ENCODE data around the gene CIB4. TPM values are rescaled to one million over a fixed set of nuclear protein-coding genes. Genes with fewer than 3 reads are reported as not detected.

CIB4 gene
- polyA plus RNA-seq, 6 donors from 2014 or later: not detected

DNA sequence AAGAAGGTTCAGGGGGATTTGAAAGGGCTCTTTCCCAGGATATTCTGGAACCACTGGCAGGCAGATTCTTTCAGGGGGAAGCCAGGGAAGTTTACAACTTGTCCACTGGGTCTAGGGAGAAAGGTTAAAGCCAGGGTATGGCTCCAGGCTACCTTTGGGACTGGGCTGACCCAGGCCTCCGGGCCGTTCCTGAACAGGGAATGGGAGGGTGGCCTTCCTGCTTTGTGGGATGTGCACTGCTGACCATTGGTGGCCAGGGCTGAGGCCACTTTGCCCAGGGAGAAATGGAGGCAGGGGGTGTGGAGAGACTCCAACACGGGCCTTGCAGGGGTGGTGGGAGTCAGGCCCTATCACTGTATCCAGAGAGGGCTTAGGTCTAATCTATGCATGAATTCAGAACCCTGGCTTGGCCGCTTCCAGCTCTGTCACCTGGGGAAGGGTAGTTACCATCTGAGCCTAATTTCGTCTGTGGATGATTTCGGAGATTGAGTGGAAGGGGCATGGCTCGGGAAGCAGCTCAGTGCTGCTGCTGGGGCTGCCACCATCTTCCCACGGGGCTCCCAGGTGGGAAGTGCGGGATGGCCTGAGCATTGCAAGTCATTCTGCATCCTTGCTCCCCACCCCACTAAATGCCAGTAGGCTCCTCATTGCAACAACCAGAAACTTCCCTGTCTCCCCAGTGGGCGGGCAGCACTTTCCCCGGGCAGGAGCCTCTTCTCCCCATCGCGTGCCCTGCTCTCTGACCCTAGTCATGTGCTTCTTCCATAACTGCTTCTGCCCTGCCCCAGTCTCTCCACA lies 106.1 kb downstream of the CIB4 start:
- H3K9me3 Mint-ChIP-seq: no peaks in the 10 kb centered on the region
- H3K27ac Mint-ChIP-seq: no peak overlapping the region
- no peaks in the 10 kb centered on the region for H3K4me1 Mint-ChIP-seq
- peaks cover 0 to 27% (median 13%) of the 10 kb centered on the region in 3 donors for H3K27me3 Mint-ChIP-seq
- peak overlapping the region in 1 of 8 donors; percentile 37 for H3K4me3 Mint-ChIP-seq
- no peak for DNase-seq
- H3K36me3 Mint-ChIP-seq: no peaks in the 10 kb centered on the region
- no peak for ATAC-seq (ENCODE audit: low read depth in 2 of 2)

DNA sequence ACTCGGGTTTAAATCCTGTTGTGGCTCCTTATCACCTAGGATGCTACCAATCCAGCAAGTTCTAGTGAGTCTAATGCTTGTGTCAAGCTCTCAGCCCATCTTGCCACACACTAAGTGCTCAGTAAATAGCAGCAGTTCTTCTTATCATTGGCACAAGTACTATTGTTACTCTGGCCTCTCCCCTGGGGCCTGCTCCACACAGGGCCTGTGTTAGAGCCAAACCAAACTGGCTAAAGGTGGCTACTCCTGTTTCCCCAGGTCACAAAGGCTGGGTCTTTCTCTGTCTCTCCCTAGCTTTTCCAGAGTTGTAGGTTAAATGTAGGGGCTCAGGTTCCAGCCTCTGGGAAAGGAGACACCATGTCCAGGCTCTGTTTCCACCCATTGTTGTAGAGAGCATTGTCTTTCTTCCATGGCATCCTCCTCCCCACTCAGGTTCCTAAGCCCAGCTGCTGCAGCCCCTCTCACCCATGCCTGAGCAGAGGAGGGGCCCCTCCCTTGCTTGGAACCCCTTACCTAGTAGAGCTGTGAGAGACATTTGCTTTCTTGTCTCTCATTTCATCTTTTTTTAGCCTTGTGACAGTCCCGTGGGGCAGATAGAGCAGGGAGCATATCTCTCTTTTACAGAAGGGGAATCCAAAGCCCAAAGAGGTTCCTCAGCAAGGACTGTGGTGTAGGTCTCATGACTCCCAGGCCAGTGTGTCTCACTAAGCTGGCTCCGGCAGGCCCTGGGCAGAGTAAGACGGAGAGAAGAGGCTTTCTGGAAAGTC lies 106.9 kb downstream of the CIB4 start:
- H3K4me3 Mint-ChIP-seq: peak overlapping the region in 1 of 8 donors; percentile 37
- DNase-seq: no peak
- H3K4me1 Mint-ChIP-seq: no peaks in the 10 kb centered on the region
- no peak for ATAC-seq (ENCODE audit: low read depth in 2 of 2)
- H3K36me3 Mint-ChIP-seq: no peaks in the 10 kb centered on the region
- H3K27me3 Mint-ChIP-seq: peaks cover 0 to 30% (median 15%) of the 10 kb centered on the region in 3 donors
- no peak overlapping the region for H3K27ac Mint-ChIP-seq
- no peaks in the 10 kb centered on the region for H3K9me3 Mint-ChIP-seq

DNA sequence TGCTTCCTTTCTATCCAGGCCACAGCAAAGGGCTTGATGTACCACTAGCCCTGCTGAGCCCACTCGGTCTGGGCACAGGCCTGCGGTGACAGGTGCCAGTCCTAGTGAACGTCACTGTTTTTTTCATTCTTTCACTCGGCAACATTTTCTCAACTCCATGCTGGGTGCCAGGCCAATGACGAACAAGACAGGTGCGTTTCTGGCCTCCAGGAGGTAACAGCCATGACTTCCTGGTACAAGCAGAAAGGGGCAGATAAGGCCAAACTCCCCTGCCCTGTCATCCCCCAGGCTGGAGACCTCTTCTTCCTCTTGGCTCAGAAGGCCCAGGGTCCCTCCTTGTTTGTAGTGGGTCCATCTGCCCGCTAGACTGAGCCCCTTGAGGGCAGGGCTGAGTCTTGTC lies 107.5 kb downstream of the CIB4 start:
- H3K4me1 Mint-ChIP-seq: no peaks in the 10 kb centered on the region
- no peak overlapping the region for H3K4me3 Mint-ChIP-seq
- peaks cover 0 to 30% (median 15%) of the 10 kb centered on the region in 3 donors for H3K27me3 Mint-ChIP-seq
- no peaks in the 10 kb centered on the region for H3K9me3 Mint-ChIP-seq
- no peaks in the 10 kb centered on the region for H3K36me3 Mint-ChIP-seq
- DNase-seq: no peak
- H3K27ac Mint-ChIP-seq: no peak overlapping the region
- ATAC-seq (ENCODE audit: low read depth in 2 of 2): no peak

DNA sequence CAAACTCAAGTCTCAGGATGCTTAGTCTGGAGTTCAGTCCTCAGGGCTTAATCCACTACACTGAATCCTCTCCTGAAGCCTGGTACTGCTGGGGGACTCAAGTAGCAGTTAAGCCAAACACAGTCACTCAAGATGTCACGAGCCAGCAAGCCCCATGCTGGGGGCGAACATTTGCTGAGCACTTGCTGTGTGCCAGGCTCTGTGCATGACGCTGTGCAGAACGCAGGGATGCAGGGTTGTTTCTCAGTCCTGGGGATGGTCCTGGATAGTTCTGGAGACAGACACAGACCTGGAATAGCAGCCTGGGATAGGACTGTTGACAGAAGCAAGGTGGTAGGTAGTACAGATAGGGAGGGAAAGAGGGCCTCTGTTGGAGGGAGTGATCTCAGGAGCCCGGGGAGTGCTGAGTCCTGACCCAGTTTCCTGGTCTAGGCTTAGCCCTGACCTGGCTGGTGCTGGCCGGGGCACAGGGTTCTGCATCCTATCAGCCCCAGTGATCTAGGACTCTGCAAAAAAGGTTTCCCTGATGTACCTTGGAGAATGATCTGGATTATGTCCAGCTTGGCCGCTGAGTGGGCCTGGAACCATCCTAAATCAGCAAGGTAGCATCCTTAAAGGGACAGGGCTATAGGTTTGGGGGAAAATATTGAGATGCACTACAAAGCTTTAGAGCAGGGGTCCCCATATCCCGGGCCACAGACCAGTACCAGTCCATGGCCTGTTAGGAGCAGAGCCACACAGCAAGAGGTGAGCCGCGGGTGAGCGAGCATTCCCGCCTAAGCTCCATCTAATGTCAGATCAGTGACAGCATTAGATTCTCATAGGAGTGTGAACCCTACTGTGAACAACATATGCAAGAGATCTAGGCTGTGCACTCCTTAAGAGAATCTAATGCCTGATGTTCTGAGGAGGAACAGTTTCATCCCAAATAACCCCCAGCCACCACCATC lies 108.6 kb downstream of the CIB4 start:
- Mint-ChIP-seq H3K4me1 (no peaks in the 10 kb centered on the region), H3K27me3 (peaks cover 0 to 30% (median 15%) of the 10 kb centered on the region in 3 donors), H3K36me3 (no peaks in the 10 kb centered on the region), H3K9me3 (no peaks in the 10 kb centered on the region), H3K27ac (peak overlapping the region in 1 of 6 donors; percentile 47), H3K4me3 (no peak overlapping the region)
- no peak for ATAC-seq (ENCODE audit: low read depth in 2 of 2)
- no peak for DNase-seq

Other genes starting within 250 kb of the CIB4 start
- not detected for gene DRC1, start 239.4 kb downstream of the CIB4 start, polyA plus RNA-seq (ENCODE audit: low read depth in 6 of 6)
- not detected for gene OTOF, start 163.2 kb downstream of the CIB4 start, polyA plus RNA-seq (ENCODE audit: low read depth in 6 of 6)
- not detected for gene KCNK3, start 51.4 kb upstream of the CIB4 start, polyA plus RNA-seq (ENCODE audit: low read depth in 6 of 6)
- gene SLC35F6, start 122.9 kb upstream of the CIB4 start, polyA plus RNA-seq (ENCODE audit: low read depth in 6 of 6): 1 to 10 TPM; 1.3 to 5.7 (median 4.8) TPM
- not detected for gene CENPA, start 144.7 kb upstream of the CIB4 start, polyA plus RNA-seq (ENCODE audit: low read depth in 6 of 6)
- gene DPYSL5, start 206.8 kb upstream of the CIB4 start, polyA plus RNA-seq (ENCODE audit: low read depth in 6 of 6): not detected

Measured in naive B cell (primary cell).